ENCODE measurements around the gene GALNTL6. TPM values are rescaled to one million over a fixed set of nuclear protein-coding genes. Genes with fewer than 3 reads are reported as not detected.

Gene GALNTL6
- total RNA-seq, 1 experiment from 2014 or later = not detected

- H3K36me3 ChIP-seq (ENCODE audit: control insufficient read depth in 1 of 2, insufficient read depth in 2 of 2, low read length in 2 of 2) = no peaks in the 10 kb centered on the region
- ChIA-PET RAD21 (ENCODE audit: low non-redundant PET in 1 of 2, low total read pairs in 2 of 2, uncharacterized antibody in 2 of 2, unreplicated experiment in 2 of 2) (no interaction called here), CTCF (interaction anchor here (0.8 kb wide), 1 partner anchor 654 kb away, joined by 3 read pairs; no protein-coding TSS in a partner anchor), POLR2A (no interaction called here)
- no peak overlapping the region for H2AFZ ChIP-seq (ENCODE audit: low read depth, low read length, poor library complexity, severe bottlenecking)
- intact Hi-C loops (cut with micrococcal nuclease) = no loop called here
- H4K20me1 ChIP-seq (ENCODE audit: insufficient read depth) = no peaks in the 10 kb centered on the region
- H3K9me2 ChIP-seq (ENCODE audit: insufficient read depth) = no peaks in the 10 kb centered on the region
- no peak overlapping the region for H3K9ac ChIP-seq (ENCODE audit: low read length)
- no peaks in the 10 kb centered on the region for H3K4me1 ChIP-seq (ENCODE audit: control insufficient read depth in 1 of 2, insufficient read depth in 2 of 2, low read length in 2 of 2)
- no peaks in the 10 kb centered on the region for H3K27me3 ChIP-seq (ENCODE audit: insufficient read depth, low read length)
- no peak overlapping the region for H3K4me2 ChIP-seq (ENCODE audit: low read length)
- H3K9me3 ChIP-seq (ENCODE audit: control insufficient read depth in 1 of 2, insufficient read depth in 1 of 2, low read depth in 1 of 2, low read length in 2 of 2) = no peaks in the 10 kb centered on the region
- TF ChIP-seq RAD21 (IDR thresholded peaks at IDR 0.05; ENCODE audit: low read depth) (peak; percentile 26; the same call in 1 of the 2 replicates), EZH2phosphoT487 (IDR thresholded peaks at IDR 0.05; ENCODE audit: borderline replicate concordance) (no peak)
- H3K79me2 ChIP-seq (ENCODE audit: insufficient read depth, low read length) = no peaks in the 10 kb centered on the region
- no peak overlapping the region for H3K27ac ChIP-seq (ENCODE audit: low read depth, low read length)
- BruUV-seq (replicated peaks) = no TSS peak
- DNase-seq (ENCODE audit: low read depth, low spot score) (no peak), ATAC-seq (0 out of 2 replicates have a peak, but pooled peaks have one; percentile 46)
- H3K4me3 ChIP-seq (replicated peaks in 1 of 2; ENCODE audit: low read depth in 1 of 2, low read length in 2 of 2) = no peak overlapping the region
Measured at GRCh38 chr4:172688534-172688933, 875.3 kb downstream of the GALNTL6 start.

GRCh38 chr4:172691552-172691951 lies 878.3 kb downstream of the GALNTL6 start:
- ChIA-PET RAD21 (ENCODE audit: low non-redundant PET in 1 of 2, low total read pairs in 2 of 2, uncharacterized antibody in 2 of 2, unreplicated experiment in 2 of 2) (no interaction called here), CTCF (no interaction called here), POLR2A (no interaction called here)
- ATAC-seq (no peak), DNase-seq (ENCODE audit: low read depth, low spot score) (no peak)
- intact Hi-C loops (cut with micrococcal nuclease) = no loop called here
- Histone ChIP-seq H3K9ac (ENCODE audit: low read length) (no peak overlapping the region), H3K27ac (ENCODE audit: low read depth, low read length) (no peak overlapping the region), H2AFZ (ENCODE audit: low read depth, low read length, poor library complexity, severe bottlenecking) (no peak overlapping the region), H3K4me3 (replicated peaks in 1 of 2; ENCODE audit: low read depth in 1 of 2, low read length in 2 of 2) (no peak overlapping the region), H3K9me2 (ENCODE audit: insufficient read depth) (no peaks in the 10 kb centered on the region), H3K27me3 (ENCODE audit: insufficient read depth, low read length) (no peaks in the 10 kb centered on the region), H3K4me1 (ENCODE audit: control insufficient read depth in 1 of 2, insufficient read depth in 2 of 2, low read length in 2 of 2) (no peaks in the 10 kb centered on the region), H4K20me1 (ENCODE audit: insufficient read depth) (no peaks in the 10 kb centered on the region), H3K9me3 (ENCODE audit: control insufficient read depth in 1 of 2, insufficient read depth in 1 of 2, low read depth in 1 of 2, low read length in 2 of 2) (no peaks in the 10 kb centered on the region), H3K36me3 (ENCODE audit: control insufficient read depth in 1 of 2, insufficient read depth in 2 of 2, low read length in 2 of 2) (no peaks in the 10 kb centered on the region), H3K79me2 (ENCODE audit: insufficient read depth, low read length) (no peaks in the 10 kb centered on the region), H3K4me2 (ENCODE audit: low read length) (no peak overlapping the region)
- BruUV-seq (replicated peaks) = no TSS peak
- TF ChIP-seq, protein P1, sequence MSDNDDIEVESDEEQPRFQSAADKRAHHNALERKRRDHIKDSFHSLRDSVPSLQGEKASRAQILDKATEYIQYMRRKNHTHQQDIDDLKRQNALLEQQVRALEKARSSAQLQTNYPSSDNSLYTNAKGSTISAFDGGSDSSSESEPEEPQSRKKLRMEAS (IDR thresholded peaks at IDR 0.05) = no peak
- no peak for TF ChIP-seq SP1 (IDR thresholded peaks at IDR 0.05; ENCODE audit: low read depth)
- no peak for TF ChIP-seq POLR2AphosphoS5 (IDR thresholded peaks at IDR 0.05; ENCODE audit: low read depth, low read length)
- TF ChIP-seq ZFX (IDR thresholded peaks at IDR 0.05) = no peak
- no peak for TF ChIP-seq POLR2A (IDR thresholded peaks at IDR 0.05; ENCODE audit: borderline replicate concordance, extremely low read depth, insufficient read depth, insufficient read length)
- no peak for TF ChIP-seq CBX3 (IDR thresholded peaks at IDR 0.05; ENCODE audit: low read depth)
- TF ChIP-seq JUND (IDR thresholded peaks at IDR 0.05) = no peak
- no peak for TF ChIP-seq CEBPB (IDR thresholded peaks at IDR 0.05; ENCODE audit: low read depth)
- TF ChIP-seq EGR1 (IDR thresholded peaks at IDR 0.05; ENCODE audit: low read depth) = no peak
- TF ChIP-seq EZH2phosphoT487 (IDR thresholded peaks at IDR 0.05; ENCODE audit: borderline replicate concordance) = no peak
- no peak for TF ChIP-seq TCF7L2 (IDR thresholded peaks at IDR 0.05; ENCODE audit: borderline replicate concordance, extremely low read depth, insufficient read depth, insufficient read length)
- TF ChIP-seq ZNF274 (IDR thresholded peaks at IDR 0.05; ENCODE audit: low read depth, low read length) = no peak
- no peak for TF ChIP-seq FOSL1 (IDR thresholded peaks at IDR 0.05; ENCODE audit: low read depth)
- TF ChIP-seq, protein P2, sequence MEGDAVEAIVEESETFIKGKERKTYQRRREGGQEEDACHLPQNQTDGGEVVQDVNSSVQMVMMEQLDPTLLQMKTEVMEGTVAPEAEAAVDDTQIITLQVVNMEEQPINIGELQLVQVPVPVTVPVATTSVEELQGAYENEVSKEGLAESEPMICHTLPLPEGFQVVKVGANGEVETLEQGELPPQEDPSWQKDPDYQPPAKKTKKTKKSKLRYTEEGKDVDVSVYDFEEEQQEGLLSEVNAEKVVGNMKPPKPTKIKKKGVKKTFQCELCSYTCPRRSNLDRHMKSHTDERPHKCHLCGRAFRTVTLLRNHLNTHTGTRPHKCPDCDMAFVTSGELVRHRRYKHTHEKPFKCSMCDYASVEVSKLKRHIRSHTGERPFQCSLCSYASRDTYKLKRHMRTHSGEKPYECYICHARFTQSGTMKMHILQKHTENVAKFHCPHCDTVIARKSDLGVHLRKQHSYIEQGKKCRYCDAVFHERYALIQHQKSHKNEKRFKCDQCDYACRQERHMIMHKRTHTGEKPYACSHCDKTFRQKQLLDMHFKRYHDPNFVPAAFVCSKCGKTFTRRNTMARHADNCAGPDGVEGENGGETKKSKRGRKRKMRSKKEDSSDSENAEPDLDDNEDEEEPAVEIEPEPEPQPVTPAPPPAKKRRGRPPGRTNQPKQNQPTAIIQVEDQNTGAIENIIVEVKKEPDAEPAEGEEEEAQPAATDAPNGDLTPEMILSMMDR (IDR thresholded peaks at IDR 0.05 in 2 of 3, conservative IDR thresholded peaks at IDR 0.05 in 1 of 3; ENCODE audit: borderline replicate concordance in 1 of 3, insufficient read depth in 1 of 3, low read depth in 2 of 3, low read length in 2 of 3) = no peak
- TF ChIP-seq, protein P3, sequence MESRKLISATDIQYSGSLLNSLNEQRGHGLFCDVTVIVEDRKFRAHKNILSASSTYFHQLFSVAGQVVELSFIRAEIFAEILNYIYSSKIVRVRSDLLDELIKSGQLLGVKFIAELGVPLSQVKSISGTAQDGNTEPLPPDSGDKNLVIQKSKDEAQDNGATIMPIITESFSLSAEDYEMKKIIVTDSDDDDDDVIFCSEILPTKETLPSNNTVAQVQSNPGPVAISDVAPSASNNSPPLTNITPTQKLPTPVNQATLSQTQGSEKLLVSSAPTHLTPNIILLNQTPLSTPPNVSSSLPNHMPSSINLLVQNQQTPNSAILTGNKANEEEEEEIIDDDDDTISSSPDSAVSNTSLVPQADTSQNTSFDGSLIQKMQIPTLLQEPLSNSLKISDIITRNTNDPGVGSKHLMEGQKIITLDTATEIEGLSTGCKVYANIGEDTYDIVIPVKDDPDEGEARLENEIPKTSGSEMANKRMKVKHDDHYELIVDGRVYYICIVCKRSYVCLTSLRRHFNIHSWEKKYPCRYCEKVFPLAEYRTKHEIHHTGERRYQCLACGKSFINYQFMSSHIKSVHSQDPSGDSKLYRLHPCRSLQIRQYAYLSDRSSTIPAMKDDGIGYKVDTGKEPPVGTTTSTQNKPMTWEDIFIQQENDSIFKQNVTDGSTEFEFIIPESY (IDR thresholded peaks at IDR 0.05; ENCODE audit: extremely low read depth, insufficient replicate concordance, low read length) = no peak
